GM23338 (cell line): ENCODE results near the gene KRT31. TPM values are rescaled to one million over a fixed set of nuclear protein-coding genes. Genes with fewer than 3 reads are reported as not detected.
"Not testable (repeated sequence)": the region's sequence is repeated elsewhere in the genome, so short reads cannot be mapped to it uniquely, and the experiment has no call there.

ENCODE experiments used
- ATAC-seq: fragments of 200-7000 bp; cut with Tn5 transposase; 3 replicates; pipeline ENCODE4 v1.9.1; 2020
- DNase-seq: peaks from one replicate; pipeline ENCODE4 v3.0.0-alpha.2; 2015; ENCODE audit warnings: low spot score
- H2AFZ ChIP-seq: fragments of 200-600 bp; sonication (generic); 2 replicates; pipeline ENCODE4 v1.8.0; 2016; ENCODE audit warnings: antibody characterized with exemption, mild to moderate bottlenecking, moderate library complexity
- H3F3A ChIP-seq: fragments of 200-600 bp; sonication (generic); replicated peaks from 2 replicates; pipeline ENCODE4 v1.8.0; 2017; ENCODE audit warnings: antibody characterized with exemption, mixed run types, low read depth
- H3K27ac ChIP-seq: fragments of 200-600 bp; sonication (generic); 2 replicates; pipeline ENCODE4 v1.6.1; 2016; ENCODE audit warnings: low read depth
- H3K27me3 ChIP-seq: fragments of 200-600 bp; sonication (generic); 2 replicates; pipeline ENCODE4 v1.8.0; 2016; ENCODE audit warnings: mild to moderate bottlenecking, mixed run types, moderate library complexity; ENCODE audit not compliant: insufficient read depth
- H3K36me3 ChIP-seq: fragments of 200-600 bp; sonication (generic); 2 replicates; pipeline ENCODE4 v1.8.0; 2016; ENCODE audit warnings: mild to moderate bottlenecking; ENCODE audit not compliant: insufficient read depth
- H3K4me1 ChIP-seq: fragments of 200-600 bp; sonication (generic); 2 replicates; pipeline ENCODE4 v1.8.0; 2016; ENCODE audit warnings: mild to moderate bottlenecking, moderate library complexity; ENCODE audit not compliant: insufficient read depth
- H3K4me2 ChIP-seq: fragments of 200-600 bp; sonication (generic); 2 replicates; pipeline ENCODE4 v1.7.1; 2017; ENCODE audit warnings: mixed run types
- H3K4me3 ChIP-seq: fragments of 200-600 bp; sonication (generic); 2 replicates; pipeline ENCODE4 v1.6.1; 2016; ENCODE audit warnings: mixed run types
- H3K79me2 ChIP-seq: fragments of 200-600 bp; sonication (generic); replicated peaks from 2 replicates; pipeline ENCODE4 v1.8.0; 2017; ENCODE audit warnings: mild to moderate bottlenecking; ENCODE audit not compliant: insufficient read depth
- H3K9me2 ChIP-seq: fragments of 200-600 bp; sonication (generic); 2 replicates; pipeline ENCODE4 v1.8.0; 2017; ENCODE audit not compliant: insufficient read depth
- H4K20me1 ChIP-seq: fragments of 200-600 bp; sonication (generic); replicated peaks from 2 replicates; pipeline ENCODE4 v1.8.0; 2017; ENCODE audit warnings: mild to moderate bottlenecking; ENCODE audit not compliant: insufficient read depth
- H3K27ac Mint-ChIP-seq: 2 replicates; pipeline ENCODE4 v1.8.0; 2020; ENCODE audit warnings: inconsistent platforms, mild to moderate bottlenecking, moderate library complexity, mixed read lengths
- H3K27me3 Mint-ChIP-seq: 3 replicates; pipeline ENCODE4 v1.8.0; 2022; ENCODE audit warnings: low read depth, mild to moderate bottlenecking, moderate library complexity, mixed read lengths, inconsistent platforms; ENCODE audit not compliant: insufficient read depth, poor library complexity
- H3K36me3 Mint-ChIP-seq: 3 replicates; pipeline ENCODE4 v1.8.0; 2021; ENCODE audit warnings: low read depth, mild to moderate bottlenecking, inconsistent platforms, moderate library complexity, mixed read lengths
- H3K4me1 Mint-ChIP-seq: 3 replicates; pipeline ENCODE4 v1.8.0; 2020; ENCODE audit warnings: mild to moderate bottlenecking, inconsistent platforms, mixed read lengths
- H3K4me3 Mint-ChIP-seq: 3 replicates; pipeline ENCODE4 v1.8.0; 2021; ENCODE audit warnings: moderate library complexity, mild to moderate bottlenecking, inconsistent platforms, mixed read lengths
- H3K9me3 Mint-ChIP-seq: 3 replicates; pipeline ENCODE4 v1.8.0; 2020; ENCODE audit warnings: moderate library complexity, mild to moderate bottlenecking, inconsistent platforms, mixed read lengths
- CTCF ChIP-seq, 2 experiments: fragments of 200-600 bp in 1 of 2; sonication (generic) in 1 of 2; conservative IDR thresholded peaks; 2 replicates each; pipeline versions ENCODE4 v1.5.1 to v1.6.1; 2016 to 2017; ENCODE audit warnings: antibody characterized with exemption in 2 of 2, low read depth in 2 of 2, mild to moderate bottlenecking in 2 of 2, moderate library complexity in 1 of 2
- EZH2 ChIP-seq: fragments of 200-600 bp; sonication (generic); IDR thresholded peaks from one replicate; pipeline ENCODE4 v1.8.0; 2017; ENCODE audit warnings: antibody characterized with exemption, mild to moderate bottlenecking, low read depth; ENCODE audit not compliant: unreplicated experiment
- NANOG ChIP-seq: IDR thresholded peaks from 2 replicates; pipeline ENCODE4 v1.6.1; 2016; ENCODE audit warnings: antibody characterized with exemption, borderline replicate concordance
- STAT1 ChIP-seq: IDR thresholded peaks from one replicate; pipeline ENCODE4 v1.6.1; 2016; ENCODE audit warnings: antibody characterized with exemption; ENCODE audit not compliant: unreplicated experiment
- ZNF462 ChIP-seq: fragments of 250-450 bp; sonication (Bioruptor Pico); IDR thresholded peaks from 2 replicates; pipeline ENCODE4 v1.5.0; 2020; ENCODE audit warnings: mild to moderate bottlenecking, moderate library complexity
- polyA plus RNA-seq: library from polyadenylated mRNA; unstranded; fragments of >200 nt; fragmentation: Nextera tagmentation; extraction: Ambion mirVana; gene quantifications from 2 replicates; pipeline ENCODE4 v1.2.1, GENCODE V29; 2016
- total RNA-seq: library from RNA; depleted of rRNA; stranded (reverse); fragments of >200 nt; shearing (Covaris generic); gene quantifications from 2 replicates; pipeline ENCODE4 v1.2.3, GENCODE V29; 2014

KRT31 gene
- total and polyA plus RNA-seq, 2 experiments from 2014 or later: not detected

GRCh38 chr17:41351177-41351576 lies 46.2 kb downstream of the KRT31 start (continued):
- TF ChIP-seq CTCF (conservative IDR thresholded peaks at IDR 0.05; ENCODE audit: low read depth in 2 of 2): no peak

GRCh38 chr17:41350381-41350878 lies 47.0 kb downstream of the KRT31 start, which contains the start of gene KRT33A:
Gene KRT33A, minus strand, starts transcription at chr17:41350828. Its CDS starts 61 bp downstream, at chr17:41350767.
- not testable (repeated sequence) for H2AFZ ChIP-seq, H3K27me3 Mint-ChIP-seq, H3F3A ChIP-seq, H3K4me3 Mint-ChIP-seq, H3K27me3 ChIP-seq, H3K9me2 ChIP-seq, DNase-seq, H3K4me1 Mint-ChIP-seq, H3K4me2 ChIP-seq, H3K27ac ChIP-seq, H3K36me3 ChIP-seq, H3K9me3 Mint-ChIP-seq, H3K27ac Mint-ChIP-seq, ATAC-seq, H3K4me1 ChIP-seq, H3K4me3 ChIP-seq, H3K79me2 ChIP-seq, H4K20me1 ChIP-seq, H3K36me3 Mint-ChIP-seq

- Histone ChIP-seq H3F3A (no peaks in the 10 kb centered on the region), H3K4me2 (no peak overlapping the region), H3K36me3 (no peaks in the 10 kb centered on the region), H3K27me3 (no peaks in the 10 kb centered on the region), H2AFZ (no peak overlapping the region), H3K4me1 (no peaks in the 10 kb centered on the region), H4K20me1 (0 out of 2 replicates have a peak, but pooled peaks cover 4% of the 10 kb centered on the region), H3K79me2 (no peaks in the 10 kb centered on the region), H3K27ac (no peak overlapping the region), H3K9me2 (0 out of 2 replicates have a peak, but pooled peaks cover 10% of the 10 kb centered on the region), H3K4me3 (no peak overlapping the region)
- Mint-ChIP-seq H3K4me1 (no peaks in the 10 kb centered on the region), H3K27me3 (no peaks in the 10 kb centered on the region), H3K27ac (no peak overlapping the region), H3K4me3 (no peak overlapping the region), H3K9me3 (peaks cover 8% of the 10 kb centered on the region), H3K36me3 (no peaks in the 10 kb centered on the region; the same call in 2 of the 3 replicates)
- no peak for DNase-seq
- TF ChIP-seq ZNF462 (CRISPR knock-in tag) (no peak), STAT1 (no peak), NANOG (no peak), EZH2 (no peak)
- ATAC-seq: no peak
Observed at GRCh38 chr17:41347869-41348760, 49.3 kb downstream of the KRT31 start.

- H3K27ac Mint-ChIP-seq, H3K79me2 ChIP-seq, H3K27me3 ChIP-seq, H3K27ac ChIP-seq, H4K20me1 ChIP-seq, H3K36me3 ChIP-seq, H3K4me3 Mint-ChIP-seq, H3K36me3 Mint-ChIP-seq, H3K4me3 ChIP-seq, H3F3A ChIP-seq, H2AFZ ChIP-seq, H3K9me2 ChIP-seq, H3K4me1 ChIP-seq, H3K27me3 Mint-ChIP-seq, ATAC-seq, DNase-seq, H3K4me1 Mint-ChIP-seq, H3K4me2 ChIP-seq: not testable (repeated sequence)
- H3K9me3 Mint-ChIP-seq: peaks cover 21% of the 10 kb centered on the region
Observed at GRCh38 chr17:41346421-41346820, 51.0 kb downstream of the KRT31 start.
